ENCODE measurements around the gene TOPBP1. TPM values are rescaled to one million over a fixed set of nuclear protein-coding genes. Genes with fewer than 3 reads are reported as not detected.
A peak's percentile ranks its signal among the peaks of the same experiment; 100 is the strongest.

TOPBP1 gene
- 34.3 to 36.2 TPM (median 34.4 TPM) in 3 replicates for total RNA-seq (2021)
- percentile 83 among the genes with signal in this experiment for Bru-seq, nascent RNA
- long read RNA-seq, experiment 1, full-length matches to known transcripts: 129 of 216 reads
- long read RNA-seq, experiment 1, partial matches to known transcripts: 41 of 216 reads
- long read RNA-seq, experiment 1, other reads (novel, unspliced or antisense): 46 of 216 reads
- long read RNA-seq, experiment 2, full-length matches to known transcripts: 6 of 38 reads
- long read RNA-seq, experiment 2, partial matches to known transcripts: 13 of 38 reads
- long read RNA-seq, experiment 2, other reads (novel, unspliced or antisense): 19 of 38 reads
- long read RNA-seq, experiment 3, partial matches to known transcripts: 3 of 3 reads
- long read RNA-seq, experiment 3, other reads (novel, unspliced or antisense): 0 of 3 reads

DNA sequence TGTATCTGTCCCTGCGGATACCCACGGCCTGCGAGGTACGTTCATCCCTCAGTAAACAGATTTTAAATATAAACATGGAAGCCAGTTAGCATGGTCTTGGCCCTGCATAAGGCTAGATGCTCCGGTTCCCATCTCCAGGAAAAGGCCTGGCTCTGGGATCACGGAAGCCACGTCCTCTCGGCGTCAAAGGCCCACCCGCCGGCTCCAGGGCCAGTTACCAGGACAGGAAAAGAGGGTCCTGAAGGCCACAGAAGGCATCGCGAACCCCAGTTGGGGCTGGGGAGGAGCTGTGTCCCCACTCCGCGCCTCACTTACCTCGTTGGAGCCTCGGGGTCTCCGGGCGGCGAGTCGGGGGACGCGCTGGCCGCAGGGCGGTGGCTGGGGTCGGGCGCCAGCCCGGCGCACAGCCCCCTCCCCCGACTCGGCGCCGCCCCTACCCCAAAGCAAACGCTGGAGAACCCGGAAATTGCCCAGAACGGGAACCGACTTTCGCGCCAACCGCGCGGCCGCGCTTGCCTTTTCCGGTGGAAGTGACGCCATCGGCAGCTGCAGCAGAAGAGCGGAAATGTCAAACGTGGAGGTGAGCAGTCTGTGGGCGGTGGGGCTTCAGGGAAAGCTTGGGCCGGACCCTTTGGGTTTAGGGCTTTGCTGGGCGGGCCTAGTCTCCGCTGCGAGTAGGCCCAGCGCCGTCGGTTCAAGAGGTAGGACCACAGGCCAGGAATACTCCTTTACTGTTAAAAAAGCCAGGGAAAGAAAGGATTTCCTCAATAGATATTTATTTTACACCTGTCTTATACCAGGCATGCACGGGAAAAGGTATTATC, at the start of gene TOPBP1:
Gene TOPBP1, minus strand, starts transcription at position 488 of the 824 bp plus-strand sequence. CDS start 814 bp downstream, outside the sequence.
- peaks cover 19% of the 10 kb centered on the region for H3K4me1 Mint-ChIP-seq
- ChIA-PET CTCF (interaction anchor here (0.6 to 1.6 kb wide), 2 partner anchors 15 to 157 kb away, joined by 3 read pairs; no protein-coding TSS in a partner anchor), POLR2A (interaction anchor here (0.6 to 1.0 kb wide), 3 partner anchors 76 to 173 kb away, joined by 3 read pairs; no protein-coding TSS in a partner anchor)
- no peaks in the 10 kb centered on the region for H3K9me3 Mint-ChIP-seq
- peak within 1 kb of the TSS; percentile 91 for H3K27ac Mint-ChIP-seq
- DNase-seq (ENCODE audit: low spot score) (peak; percentile 90), ATAC-seq (peak; percentile 84)
- peak within 1 kb of the TSS; percentile 93 for H3K4me3 Mint-ChIP-seq
- H3K27me3 Mint-ChIP-seq (ENCODE audit: low read depth): no peaks in the 10 kb centered on the region; the same call in 1 of the 2 replicates
- peaks cover 16% of the 10 kb centered on the region for H3K36me3 Mint-ChIP-seq
- TF ChIP-seq FOXJ3 (CRISPR knock-in tag; IDR thresholded peaks at IDR 0.05; ENCODE audit: borderline replicate concordance): no peak
- no peak for TF ChIP-seq USF1 (CRISPR knock-in tag; IDR thresholded peaks at IDR 0.05)
- peak; percentile 61; the same call in 1 of the 2 replicates for TF ChIP-seq ZNF232 (CRISPR knock-in tag; IDR thresholded peaks at IDR 0.05)
- 0 out of 2 replicates have a peak, but pooled peaks have one; percentile 42 for TF ChIP-seq CBFB (CRISPR knock-in tag; IDR thresholded peaks at IDR 0.05; ENCODE audit: low read depth)
- TF ChIP-seq HMGA2 (CRISPR knock-in tag; IDR thresholded peaks at IDR 0.05): no peak
- TF ChIP-seq GABPB1 (CRISPR knock-in tag; IDR thresholded peaks at IDR 0.05): peak; percentile 80
- TF ChIP-seq GRHL2 (CRISPR knock-in tag; IDR thresholded peaks at IDR 0.05; ENCODE audit: insufficient replicate concordance, severe bottlenecking): no peak
- no peak; the same call in 1 of the 2 replicates for TF ChIP-seq TP53 (CRISPR knock-in tag; IDR thresholded peaks at IDR 0.05)
- peak; percentile 53; the same call in 1 of the 2 replicates for TF ChIP-seq MAX (CRISPR knock-in tag; IDR thresholded peaks at IDR 0.05)
- no peak for TF ChIP-seq ATF2 (CRISPR knock-in tag; IDR thresholded peaks at IDR 0.05; ENCODE audit: borderline replicate concordance, low read depth)
- TF ChIP-seq NFYB (CRISPR knock-in tag; conservative IDR thresholded peaks at IDR 0.05; ENCODE audit: low read depth): no peak
- peak; percentile 57; the same call in 1 of the 2 replicates for TF ChIP-seq FOXP1 (CRISPR knock-in tag; IDR thresholded peaks at IDR 0.05; ENCODE audit: borderline replicate concordance)
- TF ChIP-seq, protein P1, sequence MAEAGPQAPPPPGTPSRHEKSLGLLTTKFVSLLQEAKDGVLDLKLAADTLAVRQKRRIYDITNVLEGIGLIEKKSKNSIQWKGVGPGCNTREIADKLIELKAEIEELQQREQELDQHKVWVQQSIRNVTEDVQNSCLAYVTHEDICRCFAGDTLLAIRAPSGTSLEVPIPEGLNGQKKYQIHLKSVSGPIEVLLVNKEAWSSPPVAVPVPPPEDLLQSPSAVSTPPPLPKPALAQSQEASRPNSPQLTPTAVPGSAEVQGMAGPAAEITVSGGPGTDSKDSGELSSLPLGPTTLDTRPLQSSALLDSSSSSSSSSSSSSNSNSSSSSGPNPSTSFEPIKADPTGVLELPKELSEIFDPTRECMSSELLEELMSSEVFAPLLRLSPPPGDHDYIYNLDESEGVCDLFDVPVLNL (CRISPR knock-in tag; IDR thresholded peaks at IDR 0.05; ENCODE audit: borderline replicate concordance, low read depth): peak; percentile 94; the same call in 1 of the 2 replicates
- TF ChIP-seq SP1 (CRISPR knock-in tag; conservative IDR thresholded peaks at IDR 0.05): peak; percentile 67
- no peak for TF ChIP-seq JUN (CRISPR knock-in tag; IDR thresholded peaks at IDR 0.05)
- peak; percentile 91 for TF ChIP-seq CREM (CRISPR knock-in tag; IDR thresholded peaks at IDR 0.05)
- TF ChIP-seq ZBTB43 (CRISPR knock-in tag; IDR thresholded peaks at IDR 0.05): 0 out of 2 replicates have a peak, but pooled peaks have one; percentile 20
- no peak for TF ChIP-seq ZNF532 (CRISPR knock-in tag; IDR thresholded peaks at IDR 0.05; ENCODE audit: borderline replicate concordance)
- no peak for TF ChIP-seq SOX15 (CRISPR knock-in tag; IDR thresholded peaks at IDR 0.05)
- TF ChIP-seq, protein P2, sequence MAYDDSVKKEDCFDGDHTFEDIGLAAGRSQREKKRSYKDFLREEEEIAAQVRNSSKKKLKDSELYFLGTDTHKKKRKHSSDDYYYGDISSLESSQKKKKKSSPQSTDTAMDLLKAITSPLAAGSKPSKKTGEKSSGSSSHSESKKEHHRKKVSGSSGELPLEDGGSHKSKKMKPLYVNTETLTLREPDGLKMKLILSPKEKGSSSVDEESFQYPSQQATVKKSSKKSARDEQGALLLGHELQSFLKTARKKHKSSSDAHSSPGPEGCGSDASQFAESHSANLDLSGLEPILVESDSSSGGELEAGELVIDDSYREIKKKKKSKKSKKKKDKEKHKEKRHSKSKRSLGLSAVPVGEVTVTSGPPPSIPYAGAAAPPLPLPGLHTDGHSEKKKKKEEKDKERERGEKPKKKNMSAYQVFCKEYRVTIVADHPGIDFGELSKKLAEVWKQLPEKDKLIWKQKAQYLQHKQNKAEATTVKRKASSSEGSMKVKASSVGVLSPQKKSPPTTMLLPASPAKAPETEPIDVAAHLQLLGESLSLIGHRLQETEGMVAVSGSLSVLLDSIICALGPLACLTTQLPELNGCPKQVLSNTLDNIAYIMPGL (CRISPR knock-in tag; IDR thresholded peaks at IDR 0.05): peak; percentile 69; the same call in 1 of the 2 replicates
- 0 out of 2 replicates have a peak, but pooled peaks have one; percentile 15 for TF ChIP-seq FOXK1 (CRISPR knock-in tag; IDR thresholded peaks at IDR 0.05)
